ENCODE results near the gene DNAH9. TPM values are rescaled to one million over a fixed set of nuclear protein-coding genes. Genes with fewer than 3 reads are reported as not detected.

Gene DNAH9
- total RNA-seq, 4 donors from 2014 or later: 1.2 to 7.7 (median 4.3) TPM

DNA sequence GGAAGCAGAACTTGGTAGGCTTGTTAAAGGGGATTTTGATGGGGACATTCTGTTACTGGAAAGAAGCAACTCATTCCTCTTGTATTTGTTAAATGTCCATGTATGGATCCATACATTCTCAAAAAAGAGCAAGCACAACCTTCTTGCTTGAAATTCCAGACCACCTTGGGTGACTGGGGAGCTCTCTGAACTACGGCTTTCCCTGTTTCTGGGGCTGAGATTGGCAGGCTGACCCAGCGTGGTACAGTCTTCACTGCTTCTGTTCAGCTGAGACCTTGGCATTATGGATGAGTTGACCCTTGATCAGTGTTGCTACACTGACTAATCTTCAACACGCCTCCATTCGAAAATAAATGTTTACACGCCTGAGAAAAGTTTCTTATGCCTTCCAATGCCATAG is 38.5 kb downstream of the DNAH9 start:
- no peak for DNase-seq
- H3K4me1 ChIP-seq: no peaks in the 10 kb centered on the region
- no peak for TF ChIP-seq POLR2A (IDR thresholded peaks at IDR 0.05)
- TF ChIP-seq, protein P1, sequence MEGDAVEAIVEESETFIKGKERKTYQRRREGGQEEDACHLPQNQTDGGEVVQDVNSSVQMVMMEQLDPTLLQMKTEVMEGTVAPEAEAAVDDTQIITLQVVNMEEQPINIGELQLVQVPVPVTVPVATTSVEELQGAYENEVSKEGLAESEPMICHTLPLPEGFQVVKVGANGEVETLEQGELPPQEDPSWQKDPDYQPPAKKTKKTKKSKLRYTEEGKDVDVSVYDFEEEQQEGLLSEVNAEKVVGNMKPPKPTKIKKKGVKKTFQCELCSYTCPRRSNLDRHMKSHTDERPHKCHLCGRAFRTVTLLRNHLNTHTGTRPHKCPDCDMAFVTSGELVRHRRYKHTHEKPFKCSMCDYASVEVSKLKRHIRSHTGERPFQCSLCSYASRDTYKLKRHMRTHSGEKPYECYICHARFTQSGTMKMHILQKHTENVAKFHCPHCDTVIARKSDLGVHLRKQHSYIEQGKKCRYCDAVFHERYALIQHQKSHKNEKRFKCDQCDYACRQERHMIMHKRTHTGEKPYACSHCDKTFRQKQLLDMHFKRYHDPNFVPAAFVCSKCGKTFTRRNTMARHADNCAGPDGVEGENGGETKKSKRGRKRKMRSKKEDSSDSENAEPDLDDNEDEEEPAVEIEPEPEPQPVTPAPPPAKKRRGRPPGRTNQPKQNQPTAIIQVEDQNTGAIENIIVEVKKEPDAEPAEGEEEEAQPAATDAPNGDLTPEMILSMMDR (IDR thresholded peaks at IDR 0.05): no peak
- H3K4me3 ChIP-seq: no peak overlapping the region
- no peaks in the 10 kb centered on the region for H3K36me3 ChIP-seq
- intact Hi-C loops (cut with DNase I; ENCODE audit: low total_unique reads): loop anchor here (10.0 kb wide), 1 partner anchor 72 kb away; no protein-coding TSS in a partner anchor
- no peak overlapping the region for H3K27ac ChIP-seq
- no peaks in the 10 kb centered on the region for H3K27me3 ChIP-seq
- no peaks in the 10 kb centered on the region for H3K9me3 ChIP-seq

DNA sequence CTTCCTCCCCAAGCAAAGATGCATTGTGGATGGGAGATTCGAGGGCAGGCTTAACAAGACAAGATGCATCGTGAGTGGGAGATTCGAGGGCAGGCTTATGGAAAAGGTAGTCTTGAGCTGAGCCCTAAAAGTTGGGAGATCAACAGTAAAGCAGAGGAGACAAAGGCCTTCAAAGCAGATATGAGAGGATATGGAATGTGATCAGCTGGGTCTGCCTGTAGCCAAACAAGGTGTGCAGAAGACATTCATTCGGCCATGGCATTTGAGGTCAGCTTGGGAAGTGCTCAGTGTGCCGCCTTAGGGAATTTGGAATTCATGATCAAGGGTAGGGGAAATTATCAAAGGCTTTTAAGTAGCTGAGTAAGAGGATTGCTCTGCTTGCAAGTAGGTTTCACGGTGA is 39.5 kb downstream of the DNAH9 start:
- DNase-seq: no peak
- no peaks in the 10 kb centered on the region for H3K9me3 ChIP-seq
- intact Hi-C loops (cut with DNase I; ENCODE audit: low total_unique reads): loop anchor here (10.0 kb wide), 1 partner anchor 73 kb away; no protein-coding TSS in a partner anchor
- H3K36me3 ChIP-seq: no peaks in the 10 kb centered on the region
- H3K4me3 ChIP-seq: no peak overlapping the region
- H3K27ac ChIP-seq: no peak overlapping the region
- no peaks in the 10 kb centered on the region for H3K4me1 ChIP-seq
- no peaks in the 10 kb centered on the region for H3K27me3 ChIP-seq
- TF ChIP-seq, protein P1 (IDR thresholded peaks at IDR 0.05): no peak
- TF ChIP-seq POLR2A (IDR thresholded peaks at IDR 0.05): no peak

DNA sequence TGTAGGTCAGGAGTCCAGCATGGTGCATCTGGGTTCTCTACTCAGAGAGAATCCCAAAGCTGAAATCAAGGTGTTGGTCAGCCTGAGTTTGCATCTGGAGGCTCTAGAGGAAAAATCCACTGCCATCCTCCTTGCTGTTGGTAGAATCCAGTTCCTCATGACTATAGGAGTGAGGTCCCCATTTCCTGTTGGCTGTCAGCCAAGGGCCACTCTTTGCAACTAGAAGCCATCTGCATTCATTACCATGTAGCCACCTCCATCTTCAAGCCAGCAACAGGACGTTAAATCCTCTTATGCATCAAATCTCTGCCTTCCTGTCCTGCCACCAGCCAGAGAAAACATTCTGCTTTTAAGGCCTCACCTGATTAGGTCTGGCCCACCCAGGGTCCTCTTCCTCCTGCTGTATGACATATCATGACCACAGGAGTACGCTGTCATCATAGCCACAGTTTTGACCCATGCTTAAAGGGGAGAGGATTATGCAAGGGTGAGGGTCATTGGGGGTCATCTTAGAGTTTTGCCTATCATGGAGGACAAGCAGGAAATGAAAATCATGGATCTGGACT is 40.5 kb downstream of the DNAH9 start:
- no peak for DNase-seq
- Histone ChIP-seq H3K27me3 (no peaks in the 10 kb centered on the region), H3K4me3 (no peak overlapping the region), H3K36me3 (no peaks in the 10 kb centered on the region), H3K4me1 (no peaks in the 10 kb centered on the region), H3K27ac (no peak overlapping the region), H3K9me3 (no peaks in the 10 kb centered on the region)
- intact Hi-C loops (cut with DNase I; ENCODE audit: low total_unique reads): loop anchor here (10.0 kb wide), 1 partner anchor 74 kb away; no protein-coding TSS in a partner anchor
- TF ChIP-seq POLR2A (IDR thresholded peaks at IDR 0.05): no peak
- TF ChIP-seq, protein P1 (IDR thresholded peaks at IDR 0.05): no peak

DNA sequence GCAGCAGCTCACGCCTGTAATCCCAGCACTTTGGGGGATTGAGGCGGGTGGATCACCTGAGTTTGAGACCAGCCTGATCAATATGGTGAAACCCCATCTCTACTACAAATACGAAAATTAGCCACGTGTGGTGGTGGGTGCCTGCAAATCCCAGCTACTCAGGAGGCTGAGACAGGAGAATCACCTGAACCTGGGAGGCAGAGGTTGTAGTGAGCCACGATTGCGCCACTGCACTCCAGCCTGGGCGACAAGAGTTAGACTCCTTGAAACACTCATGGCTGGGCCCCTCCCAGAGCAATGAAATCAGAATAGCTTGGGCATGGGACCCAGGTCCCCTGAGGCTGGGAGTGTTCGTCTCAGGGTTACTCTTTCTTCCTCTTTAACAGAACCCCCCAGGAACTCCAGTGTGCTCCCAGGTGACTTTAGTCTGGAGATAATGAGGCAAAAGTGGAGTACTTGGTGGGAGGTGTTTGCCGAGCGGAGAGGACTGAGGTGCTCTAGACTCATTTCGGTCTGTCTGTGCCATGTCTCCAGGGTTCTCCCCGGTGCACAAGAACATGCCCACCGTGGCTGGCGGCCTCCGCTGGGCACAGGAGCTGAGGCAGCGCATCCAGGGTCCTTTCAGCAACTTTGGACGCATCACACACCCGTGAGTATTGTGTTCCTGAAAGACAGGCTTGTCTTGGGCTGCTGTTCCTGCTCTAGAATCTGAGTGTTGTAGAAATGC is 41.6 kb downstream of the DNAH9 start:
- no peak for DNase-seq

DNA sequence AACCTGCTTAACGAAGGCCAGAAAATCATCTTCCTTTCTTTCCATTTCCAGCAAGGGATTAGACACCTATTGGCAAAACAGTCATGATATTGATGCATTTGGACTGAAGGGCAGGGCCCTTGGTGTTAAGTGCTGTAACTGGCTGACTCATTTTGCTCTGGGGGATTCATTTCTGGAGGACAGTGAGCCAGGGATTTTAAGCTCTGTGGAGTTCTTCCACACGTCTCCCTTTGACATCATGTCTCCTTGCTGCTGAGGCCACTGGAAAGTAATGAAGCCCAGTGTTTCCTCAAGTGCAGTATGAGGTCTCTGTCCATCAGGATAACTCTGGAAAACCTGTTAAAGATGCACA is 42.2 kb downstream of the DNAH9 start:
- TF ChIP-seq, protein P1 (IDR thresholded peaks at IDR 0.05): no peak
- no peak for TF ChIP-seq POLR2A (IDR thresholded peaks at IDR 0.05)
- Histone ChIP-seq H3K27ac (no peak overlapping the region), H3K4me1 (no peaks in the 10 kb centered on the region), H3K27me3 (no peaks in the 10 kb centered on the region), H3K9me3 (no peaks in the 10 kb centered on the region), H3K4me3 (no peak overlapping the region), H3K36me3 (no peaks in the 10 kb centered on the region)
- no peak for DNase-seq
- intact Hi-C loops (cut with DNase I; ENCODE audit: low total_unique reads): no loop called here

More for the DNA sequence above, 41.6 kb downstream of the DNAH9 start:
- H3K4me1 ChIP-seq: no peaks in the 10 kb centered on the region
- H3K27me3 ChIP-seq: no peaks in the 10 kb centered on the region
- TF ChIP-seq, protein P1 (IDR thresholded peaks at IDR 0.05): no peak
- TF ChIP-seq POLR2A (IDR thresholded peaks at IDR 0.05): no peak
- H3K4me3 ChIP-seq: no peak overlapping the region
- H3K27ac ChIP-seq: no peak overlapping the region
- no peaks in the 10 kb centered on the region for H3K36me3 ChIP-seq
- intact Hi-C loops (cut with DNase I; ENCODE audit: low total_unique reads): loop anchor here (10.0 kb wide), 1 partner anchor 75 kb away; no protein-coding TSS in a partner anchor
- no peaks in the 10 kb centered on the region for H3K9me3 ChIP-seq
